GM06990 (cell line): Measurements from ENCODE around the gene CACNA1C.

Source experiments
- DNase-seq: peaks from one replicate; pipeline ENCODE4 v3.0.0-alpha.2; 2011; ENCODE audit not compliant: insufficient read length; ENCODE audit errors: extremely low read depth
- H3K27me3 ChIP-seq: replicated peaks from 2 replicates; pipeline ENCODE4 v1.6.0; 2011; ENCODE audit warnings: low read length; ENCODE audit not compliant: control insufficient read depth, insufficient read depth
- H3K36me3 ChIP-seq: 2 replicates; pipeline ENCODE4 v1.5.1; 2011; ENCODE audit warnings: low read length; ENCODE audit not compliant: control insufficient read depth, insufficient read depth
- H3K4me3 ChIP-seq: replicated peaks from 2 replicates; pipeline ENCODE4 v1.5.1; 2011; ENCODE audit warnings: low read depth, mild to moderate bottlenecking, control low read depth, low read length
- TF ChIP-seq, protein P1 (sequence below): IDR thresholded peaks from 2 replicates; pipeline ENCODE4 v1.5.1; 2011; ENCODE audit warnings: low read length, control low read depth, mild to moderate bottlenecking, inconsistent platforms; ENCODE audit not compliant: insufficient read depth, poor library complexity, severe bottlenecking

CACNA1C gene

DNA sequence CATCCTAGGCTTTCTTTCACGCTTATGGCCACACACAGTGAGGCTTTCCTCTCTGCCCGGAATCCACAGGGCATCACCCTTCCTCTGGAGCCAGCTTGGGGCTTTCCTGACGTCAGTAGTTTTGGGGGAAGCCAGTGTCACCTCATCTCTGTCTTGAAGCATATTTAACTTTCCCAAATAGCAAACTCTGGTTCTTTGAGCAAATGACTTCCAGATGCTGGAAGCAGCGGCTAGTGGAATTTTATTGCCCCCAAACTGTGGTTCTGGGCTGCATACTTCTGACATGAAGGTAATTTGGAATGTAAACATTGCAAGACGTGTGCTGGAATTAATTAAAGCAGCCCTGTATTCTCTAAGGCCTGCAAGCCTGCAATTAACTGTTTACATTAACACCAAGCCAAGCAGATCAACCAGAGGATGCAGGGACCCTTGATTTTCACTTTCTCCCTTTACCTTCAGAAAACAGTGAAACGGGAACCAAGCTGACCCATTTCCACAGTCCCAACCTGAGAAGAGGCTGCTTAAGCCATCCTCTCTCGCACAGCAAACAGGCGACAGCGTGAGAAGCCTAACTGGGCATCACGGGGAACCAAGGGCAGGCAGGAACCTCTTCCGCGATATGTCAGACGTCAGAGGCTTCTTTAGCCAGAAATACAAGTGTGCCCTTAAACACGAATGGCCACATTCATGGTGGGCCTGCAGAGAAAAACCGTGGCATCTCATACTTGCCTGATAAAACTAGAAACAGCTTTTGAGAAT, 258.4 kb downstream of the CACNA1C start:
- H3K36me3 ChIP-seq: no peaks in the 10 kb centered on the region
- H3K4me3 ChIP-seq: no peak overlapping the region
- no peak for DNase-seq
- TF ChIP-seq, protein P1, sequence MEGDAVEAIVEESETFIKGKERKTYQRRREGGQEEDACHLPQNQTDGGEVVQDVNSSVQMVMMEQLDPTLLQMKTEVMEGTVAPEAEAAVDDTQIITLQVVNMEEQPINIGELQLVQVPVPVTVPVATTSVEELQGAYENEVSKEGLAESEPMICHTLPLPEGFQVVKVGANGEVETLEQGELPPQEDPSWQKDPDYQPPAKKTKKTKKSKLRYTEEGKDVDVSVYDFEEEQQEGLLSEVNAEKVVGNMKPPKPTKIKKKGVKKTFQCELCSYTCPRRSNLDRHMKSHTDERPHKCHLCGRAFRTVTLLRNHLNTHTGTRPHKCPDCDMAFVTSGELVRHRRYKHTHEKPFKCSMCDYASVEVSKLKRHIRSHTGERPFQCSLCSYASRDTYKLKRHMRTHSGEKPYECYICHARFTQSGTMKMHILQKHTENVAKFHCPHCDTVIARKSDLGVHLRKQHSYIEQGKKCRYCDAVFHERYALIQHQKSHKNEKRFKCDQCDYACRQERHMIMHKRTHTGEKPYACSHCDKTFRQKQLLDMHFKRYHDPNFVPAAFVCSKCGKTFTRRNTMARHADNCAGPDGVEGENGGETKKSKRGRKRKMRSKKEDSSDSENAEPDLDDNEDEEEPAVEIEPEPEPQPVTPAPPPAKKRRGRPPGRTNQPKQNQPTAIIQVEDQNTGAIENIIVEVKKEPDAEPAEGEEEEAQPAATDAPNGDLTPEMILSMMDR: no peak
- H3K27me3 ChIP-seq: no peaks in the 10 kb centered on the region; the same call in none of the 2 replicates

DNA sequence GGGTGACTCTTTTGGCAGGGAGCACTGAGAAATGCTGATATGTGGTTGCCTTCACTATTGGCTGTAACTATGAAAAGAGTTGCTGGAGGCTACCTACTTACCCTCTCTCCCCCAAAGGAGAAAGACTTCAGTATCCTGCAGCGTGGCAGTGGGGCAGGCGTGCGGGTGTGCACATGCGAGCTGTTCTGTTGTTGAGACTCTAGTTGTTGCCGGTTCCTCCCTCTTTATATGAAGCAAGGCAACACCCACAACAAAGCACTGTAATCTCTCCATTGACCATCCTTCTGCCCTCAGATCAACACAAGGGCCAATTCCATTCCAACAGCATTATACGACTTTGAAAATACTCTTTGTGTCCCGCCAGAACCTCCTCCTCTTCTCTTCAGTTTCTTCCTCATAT, 259.4 kb downstream of the CACNA1C start:
- no peak overlapping the region for H3K4me3 ChIP-seq
- TF ChIP-seq, protein P1: no peak
- no peak for DNase-seq
- no peaks in the 10 kb centered on the region; the same call in none of the 2 replicates for H3K27me3 ChIP-seq
- no peaks in the 10 kb centered on the region for H3K36me3 ChIP-seq

DNA sequence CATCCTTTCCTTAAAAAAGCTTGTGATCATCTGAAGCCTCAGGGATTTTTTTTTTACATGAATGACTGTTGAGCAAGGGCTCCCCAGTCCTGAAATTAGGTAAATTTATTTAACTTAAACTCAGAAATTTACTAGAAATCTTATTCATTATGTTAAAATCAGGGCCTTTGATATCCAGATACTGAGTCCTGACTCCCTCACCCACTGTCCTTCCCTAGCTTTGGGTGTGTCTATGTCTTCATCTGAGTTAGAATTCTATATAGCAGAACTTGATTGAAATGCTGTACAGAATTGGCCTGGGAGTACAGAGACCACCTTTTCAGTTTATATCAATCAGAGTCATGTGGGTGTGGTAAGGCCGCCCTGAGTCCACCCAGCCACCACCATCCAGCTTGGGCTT, 260.0 kb downstream of the CACNA1C start:
- no peak for DNase-seq
- TF ChIP-seq, protein P1: no peak

DNA sequence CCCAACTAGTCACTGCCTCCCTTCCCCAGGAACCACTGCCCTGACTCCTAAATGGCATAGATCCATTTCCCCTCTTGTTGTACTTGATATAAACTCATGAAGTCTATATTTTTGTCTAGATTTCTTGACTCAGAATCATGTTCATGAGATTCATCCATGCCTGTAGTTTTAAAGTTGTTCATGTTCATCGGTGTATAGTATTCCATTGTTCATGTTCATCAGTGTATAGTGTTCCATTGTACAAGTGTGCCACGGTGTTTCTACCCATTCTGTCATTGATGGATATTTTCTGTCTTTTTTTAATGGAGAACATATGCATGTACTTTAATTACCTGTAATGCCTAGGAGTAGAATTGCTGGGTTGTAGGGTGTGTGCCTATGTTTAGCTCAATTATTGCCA, 261.7 kb downstream of the CACNA1C start:
- Histone ChIP-seq H3K36me3 (no peaks in the 10 kb centered on the region), H3K27me3 (no peaks in the 10 kb centered on the region; the same call in none of the 2 replicates), H3K4me3 (no peak overlapping the region)
- DNase-seq: no peak
- TF ChIP-seq, protein P1: no peak

More for the DNA sequence above, 260.0 kb downstream of the CACNA1C start:
- Histone ChIP-seq H3K27me3 (no peaks in the 10 kb centered on the region; the same call in none of the 2 replicates), H3K4me3 (no peak overlapping the region), H3K36me3 (no peaks in the 10 kb centered on the region)

DNA sequence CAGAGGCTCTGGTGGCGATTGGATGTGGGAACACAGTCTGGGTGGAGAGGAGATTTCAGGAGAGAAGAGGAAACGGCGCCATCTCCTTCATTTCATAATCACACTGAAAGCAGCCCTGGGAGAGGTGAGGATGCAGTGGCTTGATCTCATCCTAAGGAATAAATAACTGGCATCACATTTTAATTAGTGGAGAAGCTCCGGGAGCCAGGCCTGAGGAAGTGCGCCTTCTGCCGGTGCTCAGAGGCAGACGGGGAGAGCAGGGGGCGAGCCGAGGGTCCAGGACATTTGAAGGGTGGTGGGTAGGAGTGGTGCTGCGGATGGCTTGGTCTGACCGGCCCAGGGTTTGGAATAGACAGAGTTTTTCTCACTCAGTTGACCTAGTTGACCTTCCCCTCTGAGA, 265.0 kb downstream of the CACNA1C start:
- no peak for DNase-seq
- Histone ChIP-seq H3K4me3 (no peak overlapping the region), H3K27me3 (peaks cover 1% of the 10 kb centered on the region), H3K36me3 (no peaks in the 10 kb centered on the region)
- TF ChIP-seq, protein P1: no peak
